ENCODE data around the gene RCL1. TPM values are rescaled to one million over a fixed set of nuclear protein-coding genes. Genes with fewer than 3 reads are reported as not detected.

The RCL1 gene
- total RNA-seq, 1 experiment from 2014 or later: 27.0 TPM

DNA sequence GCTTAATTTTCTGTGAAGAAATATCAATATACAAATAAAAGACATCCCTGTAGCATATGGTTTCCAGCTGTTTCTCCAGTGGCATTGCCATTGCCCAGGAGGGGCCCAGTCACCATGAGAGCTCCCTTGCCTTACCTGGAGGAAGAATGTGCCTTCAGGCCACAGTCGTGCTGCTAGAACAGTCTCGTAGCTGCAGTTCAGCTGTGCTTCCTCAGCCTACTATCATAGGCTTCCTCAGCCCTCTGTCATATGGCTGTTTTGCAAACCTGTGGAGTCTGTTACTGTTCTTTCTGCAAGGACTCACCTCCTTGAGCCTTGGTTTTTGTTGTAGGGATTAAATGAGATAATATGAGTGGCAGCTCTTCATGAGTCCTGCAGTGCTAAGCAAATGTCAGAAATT, 67.6 kb downstream of the RCL1 start:
- Histone ChIP-seq H3K4me1 (no peaks in the 10 kb centered on the region), H3K27ac (no peak overlapping the region), H3K9me3 (replicated peaks) (no peaks in the 10 kb centered on the region), H3K27me3 (no peaks in the 10 kb centered on the region), H3K36me3 (peaks cover 12% of the 10 kb centered on the region; the same call in 1 of the 2 replicates), H3K4me3 (no peak overlapping the region)
- DNase-seq: no peak

DNA sequence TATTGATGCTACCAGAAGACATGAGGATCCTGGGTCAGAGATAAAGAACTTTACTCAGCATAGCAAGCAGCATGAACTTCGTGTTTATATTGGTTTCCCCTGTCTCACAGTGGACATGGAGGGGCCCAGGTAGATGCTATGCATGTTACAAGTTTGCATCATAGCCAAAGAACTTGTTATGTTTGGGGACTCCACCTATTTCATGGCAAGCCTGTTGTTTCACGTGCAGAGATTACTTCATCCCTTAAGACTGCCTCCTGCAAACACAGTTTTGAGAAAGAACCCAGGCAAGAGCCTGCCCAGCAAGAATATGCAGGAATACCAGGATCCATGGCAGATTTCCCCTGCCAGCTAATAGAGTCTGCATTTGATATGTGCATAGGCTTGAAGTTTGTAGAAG, 68.4 kb downstream of the RCL1 start:
- Histone ChIP-seq H3K36me3 (peaks cover 12% of the 10 kb centered on the region; the same call in 1 of the 2 replicates), H3K27ac (no peak overlapping the region), H3K9me3 (replicated peaks) (no peaks in the 10 kb centered on the region), H3K4me3 (no peak overlapping the region), H3K27me3 (no peaks in the 10 kb centered on the region), H3K4me1 (no peaks in the 10 kb centered on the region)
- no peak for DNase-seq

DNA sequence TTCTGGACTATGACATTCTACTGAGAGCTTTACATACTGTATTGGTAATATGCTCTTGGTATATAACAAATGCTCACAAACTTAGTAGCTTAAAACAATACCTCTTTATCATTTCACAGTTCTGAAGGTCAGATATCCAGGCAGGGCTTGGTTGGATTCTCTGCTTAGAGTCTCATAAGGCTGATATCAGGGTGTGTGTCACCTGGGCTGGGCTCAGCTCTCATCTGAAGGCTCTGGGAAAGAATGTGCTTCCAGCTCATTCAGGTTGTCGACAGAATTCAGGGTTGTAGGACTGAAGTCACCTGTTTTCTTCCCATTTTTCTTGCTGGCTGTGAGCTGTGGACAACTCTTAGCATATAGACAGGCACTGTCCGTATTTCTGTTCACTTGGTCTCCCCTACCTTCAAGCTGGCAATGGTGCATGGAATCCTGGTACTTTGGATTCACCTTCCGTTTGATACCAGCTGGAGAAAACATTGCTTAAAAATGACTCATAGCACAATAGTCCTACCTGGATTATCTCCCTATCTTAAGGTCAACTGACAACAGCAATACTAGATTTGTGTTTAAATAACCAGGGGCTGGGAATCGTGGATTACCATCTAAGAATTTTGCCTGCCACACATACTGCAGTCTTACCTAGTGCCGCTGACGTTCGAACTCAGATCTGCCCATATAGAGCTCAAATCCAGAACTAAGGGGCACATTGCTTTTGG, 69.2 kb downstream of the RCL1 start:
- no peaks in the 10 kb centered on the region for H3K27me3 ChIP-seq

DNA sequence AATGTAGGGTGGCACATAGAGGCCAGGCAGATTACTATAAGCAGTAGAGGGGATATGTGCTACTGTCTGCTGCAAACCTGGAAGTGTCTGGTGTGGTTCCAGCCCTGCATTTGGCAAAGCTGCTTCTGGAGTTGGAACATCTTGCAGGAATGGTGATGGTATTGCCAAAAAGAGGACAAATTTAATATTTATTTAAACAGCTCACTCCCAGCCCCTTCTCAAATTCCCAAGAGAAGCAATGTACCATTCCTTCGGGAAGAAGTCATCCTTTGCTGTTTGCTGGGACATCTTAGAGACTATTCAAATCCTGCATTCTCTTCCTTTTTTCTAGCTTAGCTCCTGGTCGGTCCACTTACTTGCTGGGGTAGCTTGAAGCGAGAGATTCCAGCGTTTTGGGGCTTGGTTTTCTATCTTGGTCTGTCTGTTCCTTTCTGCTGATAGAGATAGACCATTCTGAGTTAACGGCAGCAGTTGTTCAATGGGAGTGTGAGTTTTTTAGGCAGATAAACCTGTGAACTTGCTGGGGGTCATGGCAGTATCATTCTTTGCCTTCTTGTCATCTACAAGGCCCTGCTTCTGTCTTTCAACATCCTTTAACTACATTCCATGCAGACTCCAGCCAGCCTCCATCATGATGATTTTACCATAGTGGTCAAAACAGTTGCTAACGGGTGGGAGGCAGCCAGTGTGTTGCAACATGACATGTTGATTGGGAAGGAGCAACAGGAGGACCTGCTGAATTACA, 69.9 kb downstream of the RCL1 start:
- peaks cover 12% of the 10 kb centered on the region; the same call in 1 of the 2 replicates for H3K36me3 ChIP-seq
- no peak overlapping the region for H3K4me3 ChIP-seq
- no peak for DNase-seq

More for the DNA sequence above, 69.2 kb downstream of the RCL1 start:
- H3K27ac ChIP-seq: no peak overlapping the region
- no peaks in the 10 kb centered on the region for H3K9me3 ChIP-seq (replicated peaks)
- H3K4me1 ChIP-seq: no peaks in the 10 kb centered on the region
- peaks cover 12% of the 10 kb centered on the region; the same call in 1 of the 2 replicates for H3K36me3 ChIP-seq
- no peak for DNase-seq
- no peak overlapping the region for H3K4me3 ChIP-seq

DNA sequence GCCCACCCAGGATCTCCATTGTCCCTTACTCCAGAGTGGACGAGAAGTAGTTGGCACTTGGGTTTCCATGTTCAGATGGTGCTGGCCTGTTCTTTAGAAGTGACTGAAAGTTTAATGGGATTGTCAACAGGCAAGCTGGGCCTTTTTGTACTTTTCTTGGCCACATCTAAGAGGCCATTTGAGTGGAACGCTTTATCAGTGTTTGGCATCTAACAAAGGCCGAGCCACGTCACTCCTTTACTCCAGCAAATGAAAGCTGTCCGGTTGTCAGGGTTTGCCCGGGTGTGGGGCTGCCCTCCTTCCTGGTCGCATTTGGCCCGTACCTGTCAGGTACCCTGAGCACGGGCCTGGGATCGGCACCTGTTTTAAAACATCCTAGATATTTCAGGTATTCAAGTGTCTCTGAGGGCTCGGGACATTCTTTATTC, 71.5 kb downstream of the RCL1 start:
- H3K4me3 ChIP-seq: no peak overlapping the region
- H3K9me3 ChIP-seq (replicated peaks): no peaks in the 10 kb centered on the region
- no peak overlapping the region for H3K27ac ChIP-seq
- no peaks in the 10 kb centered on the region for H3K27me3 ChIP-seq
- peaks cover 9% of the 10 kb centered on the region; the same call in 1 of the 2 replicates for H3K36me3 ChIP-seq
- no peak for DNase-seq
- H3K4me1 ChIP-seq: no peaks in the 10 kb centered on the region

More for the DNA sequence above, 69.9 kb downstream of the RCL1 start:
- H3K9me3 ChIP-seq (replicated peaks): no peaks in the 10 kb centered on the region
- no peaks in the 10 kb centered on the region for H3K4me1 ChIP-seq
- H3K27me3 ChIP-seq: no peaks in the 10 kb centered on the region
- H3K27ac ChIP-seq: no peak overlapping the region

GRCh38 chr9:4864698-4865097, 72.0 kb downstream of the RCL1 start:
- H3K36me3 ChIP-seq: peaks cover 9% of the 10 kb centered on the region; the same call in 1 of the 2 replicates
- no peaks in the 10 kb centered on the region for H3K27me3 ChIP-seq
- no peaks in the 10 kb centered on the region for H3K4me1 ChIP-seq
- DNase-seq: no peak
- H3K9me3 ChIP-seq (replicated peaks): no peaks in the 10 kb centered on the region
- no peak overlapping the region for H3K27ac ChIP-seq
- H3K4me3 ChIP-seq: no peak overlapping the region

GRCh38 chr9:4865681-4866080, 72.9 kb downstream of the RCL1 start:
- no peak overlapping the region for H3K4me3 ChIP-seq
- H3K27me3 ChIP-seq: no peaks in the 10 kb centered on the region
- H3K36me3 ChIP-seq: 0 out of 2 replicates have a peak, but pooled peaks cover 5% of the 10 kb centered on the region
- no peak for DNase-seq
- H3K9me3 ChIP-seq (replicated peaks): no peaks in the 10 kb centered on the region
- no peak overlapping the region for H3K27ac ChIP-seq
- H3K4me1 ChIP-seq: no peaks in the 10 kb centered on the region

GRCh38 chr9:4866239-4866969, 73.7 kb downstream of the RCL1 start:
- Histone ChIP-seq H3K4me1 (no peaks in the 10 kb centered on the region), H3K9me3 (replicated peaks) (no peaks in the 10 kb centered on the region), H3K4me3 (no peak overlapping the region), H3K27ac (no peak overlapping the region), H3K27me3 (no peaks in the 10 kb centered on the region), H3K36me3 (no peaks in the 10 kb centered on the region)
- no peak for DNase-seq

- H3K9me3 ChIP-seq (replicated peaks): no peaks in the 10 kb centered on the region
These were observed 80.3 kb downstream of the RCL1 start for GRCh38 chr9:4873066-4873465.

DNA sequence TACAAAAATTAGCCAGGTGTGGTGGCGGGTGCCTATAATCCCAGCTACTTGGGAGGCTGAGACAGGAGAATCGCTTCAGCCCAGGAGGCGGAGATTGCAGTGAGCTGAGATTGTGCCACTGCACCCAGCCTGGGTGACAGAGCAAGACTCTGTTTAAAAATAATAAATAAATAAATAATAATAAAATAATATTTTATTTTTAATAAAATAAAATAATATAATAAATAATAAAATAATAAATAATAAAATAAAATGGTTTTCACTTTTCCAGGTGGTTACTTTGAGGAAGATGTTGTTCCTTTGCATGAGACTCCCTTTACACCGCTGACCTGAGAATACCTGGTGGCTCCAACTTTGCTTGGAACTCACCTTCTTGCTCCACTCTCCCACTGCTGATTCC, 82.8 kb downstream of the RCL1 start:
- no peak for DNase-seq
- H3K27me3 ChIP-seq: no peaks in the 10 kb centered on the region
- no peaks in the 10 kb centered on the region for H3K9me3 ChIP-seq (replicated peaks)
- H3K36me3 ChIP-seq: no peaks in the 10 kb centered on the region
- H3K4me3 ChIP-seq: no peak overlapping the region
- H3K27ac ChIP-seq: no peak overlapping the region
- no peaks in the 10 kb centered on the region for H3K4me1 ChIP-seq

More at GRCh38 chr9:4873066-4873465, 80.3 kb downstream of the RCL1 start:
- Histone ChIP-seq H3K27ac (no peak overlapping the region), H3K4me3 (no peak overlapping the region), H3K36me3 (no peaks in the 10 kb centered on the region), H3K4me1 (no peaks in the 10 kb centered on the region), H3K27me3 (no peaks in the 10 kb centered on the region)
- no peak for DNase-seq

- Histone ChIP-seq H3K4me1 (no peaks in the 10 kb centered on the region), H3K36me3 (no peaks in the 10 kb centered on the region), H3K9me3 (replicated peaks) (no peaks in the 10 kb centered on the region), H3K27ac (no peak overlapping the region), H3K4me3 (no peak overlapping the region), H3K27me3 (no peaks in the 10 kb centered on the region)
- DNase-seq: no peak
These were observed 86.4 kb downstream of the RCL1 start for GRCh38 chr9:4879115-4879558.

GRCh38 chr9:4883326-4883873, 90.7 kb downstream of the RCL1 start:
- H3K9me3 ChIP-seq (replicated peaks): no peaks in the 10 kb centered on the region
- H3K4me3 ChIP-seq: no peak overlapping the region
- H3K4me1 ChIP-seq: no peaks in the 10 kb centered on the region
- no peak overlapping the region for H3K27ac ChIP-seq
- DNase-seq: no peak
- H3K27me3 ChIP-seq: no peaks in the 10 kb centered on the region
- H3K36me3 ChIP-seq: no peaks in the 10 kb centered on the region

DNA sequence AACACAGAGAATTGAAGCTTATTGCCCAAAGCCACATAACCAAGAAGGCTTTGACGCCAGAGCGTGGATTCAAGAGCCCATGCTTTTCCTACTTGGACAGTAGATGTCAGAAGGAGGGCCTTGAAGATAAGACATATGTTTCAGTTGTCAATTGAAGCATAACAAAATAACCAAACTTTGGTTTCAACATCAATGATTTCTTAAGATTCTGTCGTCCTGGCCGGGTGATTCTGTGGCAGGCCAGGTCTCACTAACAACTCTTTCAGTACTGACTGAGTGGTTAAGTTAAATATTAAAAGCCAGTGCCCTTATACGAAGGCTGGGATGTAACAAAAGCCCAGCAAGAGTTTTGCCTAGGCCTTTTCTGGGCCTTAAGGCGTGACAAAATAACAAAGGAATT, 94.0 kb downstream of the RCL1 start:
- Histone ChIP-seq H3K4me1 (no peaks in the 10 kb centered on the region), H3K27ac (no peak overlapping the region), H3K9me3 (replicated peaks) (no peaks in the 10 kb centered on the region), H3K36me3 (no peaks in the 10 kb centered on the region), H3K4me3 (no peak overlapping the region), H3K27me3 (no peaks in the 10 kb centered on the region)
- DNase-seq: no peak

- no peak for DNase-seq
- Histone ChIP-seq H3K9me3 (replicated peaks) (no peaks in the 10 kb centered on the region), H3K4me1 (no peaks in the 10 kb centered on the region), H3K27me3 (no peaks in the 10 kb centered on the region), H3K36me3 (no peaks in the 10 kb centered on the region), H3K4me3 (no peak overlapping the region), H3K27ac (no peak overlapping the region)
These were observed 94.8 kb downstream of the RCL1 start for GRCh38 chr9:4887556-4887955.

All from SJCRH30 (cell line).